ENCODE data around the gene TSFM.
A peak's percentile ranks its signal among the peaks of the same experiment; 100 is the strongest.

DNA sequence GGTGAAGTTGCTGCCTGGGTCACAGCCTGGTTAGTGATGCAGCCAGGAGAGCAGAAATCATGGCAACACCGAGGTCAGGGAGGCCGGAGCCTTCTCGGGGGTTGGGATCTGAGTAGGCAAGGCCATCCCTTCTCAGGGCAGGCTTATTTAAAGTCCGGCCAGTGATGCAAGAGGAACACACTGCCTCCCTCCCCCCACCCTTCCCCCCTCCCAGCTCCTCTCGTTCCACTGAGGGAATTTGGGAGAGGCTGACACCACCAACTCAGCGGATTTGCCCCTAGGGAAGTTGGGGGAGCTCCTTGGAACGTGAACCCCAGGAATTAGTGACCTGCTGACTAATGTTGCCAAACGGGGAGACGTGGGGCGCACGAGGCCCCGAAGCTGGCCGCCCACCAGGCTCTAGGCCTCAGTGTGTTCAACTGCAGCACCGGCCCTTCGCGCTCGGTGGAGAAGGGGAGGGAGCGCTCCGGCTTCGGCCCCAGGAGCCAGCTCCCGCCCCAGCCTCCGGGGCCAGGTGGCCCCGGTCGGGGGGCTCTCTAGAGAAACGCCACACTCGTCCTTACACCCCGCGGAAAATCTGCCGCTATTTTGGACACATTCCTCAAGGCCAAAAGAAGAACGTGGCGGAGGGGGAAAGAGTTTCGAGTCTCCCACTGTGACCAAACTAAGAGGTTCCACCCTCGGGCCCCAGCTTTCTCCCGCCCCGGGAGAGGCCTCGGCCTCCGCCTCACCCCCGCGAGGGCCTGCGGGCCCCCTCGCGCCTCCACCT lies 62.3 kb downstream of the TSFM start:
- peak; percentile 55 to 81 for TF ChIP-seq POLR2A (IDR thresholded peaks at IDR 0.05)
- TF ChIP-seq, protein P1, sequence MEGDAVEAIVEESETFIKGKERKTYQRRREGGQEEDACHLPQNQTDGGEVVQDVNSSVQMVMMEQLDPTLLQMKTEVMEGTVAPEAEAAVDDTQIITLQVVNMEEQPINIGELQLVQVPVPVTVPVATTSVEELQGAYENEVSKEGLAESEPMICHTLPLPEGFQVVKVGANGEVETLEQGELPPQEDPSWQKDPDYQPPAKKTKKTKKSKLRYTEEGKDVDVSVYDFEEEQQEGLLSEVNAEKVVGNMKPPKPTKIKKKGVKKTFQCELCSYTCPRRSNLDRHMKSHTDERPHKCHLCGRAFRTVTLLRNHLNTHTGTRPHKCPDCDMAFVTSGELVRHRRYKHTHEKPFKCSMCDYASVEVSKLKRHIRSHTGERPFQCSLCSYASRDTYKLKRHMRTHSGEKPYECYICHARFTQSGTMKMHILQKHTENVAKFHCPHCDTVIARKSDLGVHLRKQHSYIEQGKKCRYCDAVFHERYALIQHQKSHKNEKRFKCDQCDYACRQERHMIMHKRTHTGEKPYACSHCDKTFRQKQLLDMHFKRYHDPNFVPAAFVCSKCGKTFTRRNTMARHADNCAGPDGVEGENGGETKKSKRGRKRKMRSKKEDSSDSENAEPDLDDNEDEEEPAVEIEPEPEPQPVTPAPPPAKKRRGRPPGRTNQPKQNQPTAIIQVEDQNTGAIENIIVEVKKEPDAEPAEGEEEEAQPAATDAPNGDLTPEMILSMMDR (IDR thresholded peaks at IDR 0.05 in 4 of 5, conservative IDR thresholded peaks at IDR 0.05 in 1 of 5): no peak
